BJ (cell line): ENCODE data around the gene MASP2. TPM values are rescaled to one million over a fixed set of nuclear protein-coding genes. Genes with fewer than 3 reads are reported as not detected.
"Not testable (repeated sequence)": the region's sequence is repeated elsewhere in the genome, so short reads cannot be mapped to it uniquely, and the experiment has no call there.

Source experiments
- CTCF ChIA-PET: fragments of 350-600 bp; formaldehyde crosslinking; extraction: SDS; loops from one replicate; lab custom pipeline; 2021; ENCODE audit warnings: antibody characterized with exemption, inconsistent platforms; lab: Yijun Ruan, JAX
- POLR2A ChIA-PET: fragments of 300-600 bp; sonication (Branson Sonifier 250); formaldehyde crosslinking; extraction: SDS; loops from one replicate; lab custom pipeline; 2021; ENCODE audit warnings: antibody characterized with exemption; lab: Charles Lee
- DNase-seq: peaks from one replicate; pipeline ENCODE4 v3.0.0-alpha.2; 2011; ENCODE audit warnings: low read depth
- H3K27me3 ChIP-seq: 2 replicates; pipeline ENCODE4 v1.6.0; 2011; ENCODE audit warnings: low read length; ENCODE audit not compliant: control insufficient read depth, insufficient read depth
- H3K36me3 ChIP-seq: 2 replicates; pipeline ENCODE4 v1.5.1; 2011; ENCODE audit warnings: low read length; ENCODE audit not compliant: control insufficient read depth, insufficient read depth
- H3K4me3 ChIP-seq: 2 replicates; pipeline ENCODE4 v1.5.1; 2011; ENCODE audit warnings: low read depth, mild to moderate bottlenecking, control low read depth, low read length
- polyA plus RNA-seq: library from polyadenylated mRNA; depleted of rRNA; stranded (reverse); fragments of >200 nt; gene quantifications from 2 replicates; pipeline ENCODE4 v1.2.3, GENCODE V29; 2011
- TF ChIP-seq, protein P1 (sequence below): IDR thresholded peaks from 2 replicates; pipeline ENCODE4 v1.5.1; 2011; ENCODE audit warnings: low read depth, mild to moderate bottlenecking, control low read depth, inconsistent platforms, low read length, moderate library complexity; ENCODE audit not compliant: insufficient read depth

MASP2 gene
- polyA plus RNA-seq, 1 experiment, result not detected

DNA sequence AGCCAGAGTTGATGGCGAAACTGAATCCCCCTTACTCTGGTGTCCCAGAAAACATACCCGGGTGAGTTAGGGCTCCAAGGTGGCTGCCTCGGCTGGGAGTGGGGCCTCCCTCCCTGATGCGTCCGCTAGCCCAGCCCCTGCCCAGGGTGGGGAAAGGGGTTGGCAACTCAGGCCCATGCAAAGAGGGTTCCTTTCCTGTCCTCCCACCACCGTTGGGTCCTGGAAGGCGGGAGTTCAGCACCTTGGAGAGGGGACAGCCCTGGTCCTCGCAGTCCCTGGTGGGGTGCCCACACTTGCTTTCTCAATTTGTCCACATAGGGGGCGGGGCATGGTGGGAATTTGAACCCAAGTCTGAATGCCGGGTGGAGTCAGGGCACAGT lies 6.7 kb upstream of the MASP2 start:
- TF ChIP-seq, protein P1, sequence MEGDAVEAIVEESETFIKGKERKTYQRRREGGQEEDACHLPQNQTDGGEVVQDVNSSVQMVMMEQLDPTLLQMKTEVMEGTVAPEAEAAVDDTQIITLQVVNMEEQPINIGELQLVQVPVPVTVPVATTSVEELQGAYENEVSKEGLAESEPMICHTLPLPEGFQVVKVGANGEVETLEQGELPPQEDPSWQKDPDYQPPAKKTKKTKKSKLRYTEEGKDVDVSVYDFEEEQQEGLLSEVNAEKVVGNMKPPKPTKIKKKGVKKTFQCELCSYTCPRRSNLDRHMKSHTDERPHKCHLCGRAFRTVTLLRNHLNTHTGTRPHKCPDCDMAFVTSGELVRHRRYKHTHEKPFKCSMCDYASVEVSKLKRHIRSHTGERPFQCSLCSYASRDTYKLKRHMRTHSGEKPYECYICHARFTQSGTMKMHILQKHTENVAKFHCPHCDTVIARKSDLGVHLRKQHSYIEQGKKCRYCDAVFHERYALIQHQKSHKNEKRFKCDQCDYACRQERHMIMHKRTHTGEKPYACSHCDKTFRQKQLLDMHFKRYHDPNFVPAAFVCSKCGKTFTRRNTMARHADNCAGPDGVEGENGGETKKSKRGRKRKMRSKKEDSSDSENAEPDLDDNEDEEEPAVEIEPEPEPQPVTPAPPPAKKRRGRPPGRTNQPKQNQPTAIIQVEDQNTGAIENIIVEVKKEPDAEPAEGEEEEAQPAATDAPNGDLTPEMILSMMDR, result no peak
- CTCF ChIA-PET, result interaction anchor here (2.2 kb wide), 1 partner anchor 16 kb away, joined by 6 read pairs; no protein-coding TSS in a partner anchor
- POLR2A ChIA-PET, result no interaction called here
- DNase-seq, result no peak
- no peak overlapping the region for H3K4me3 ChIP-seq
- peaks cover 17% of the 10 kb centered on the region for H3K36me3 ChIP-seq
- no peaks in the 10 kb centered on the region for H3K27me3 ChIP-seq

DNA sequence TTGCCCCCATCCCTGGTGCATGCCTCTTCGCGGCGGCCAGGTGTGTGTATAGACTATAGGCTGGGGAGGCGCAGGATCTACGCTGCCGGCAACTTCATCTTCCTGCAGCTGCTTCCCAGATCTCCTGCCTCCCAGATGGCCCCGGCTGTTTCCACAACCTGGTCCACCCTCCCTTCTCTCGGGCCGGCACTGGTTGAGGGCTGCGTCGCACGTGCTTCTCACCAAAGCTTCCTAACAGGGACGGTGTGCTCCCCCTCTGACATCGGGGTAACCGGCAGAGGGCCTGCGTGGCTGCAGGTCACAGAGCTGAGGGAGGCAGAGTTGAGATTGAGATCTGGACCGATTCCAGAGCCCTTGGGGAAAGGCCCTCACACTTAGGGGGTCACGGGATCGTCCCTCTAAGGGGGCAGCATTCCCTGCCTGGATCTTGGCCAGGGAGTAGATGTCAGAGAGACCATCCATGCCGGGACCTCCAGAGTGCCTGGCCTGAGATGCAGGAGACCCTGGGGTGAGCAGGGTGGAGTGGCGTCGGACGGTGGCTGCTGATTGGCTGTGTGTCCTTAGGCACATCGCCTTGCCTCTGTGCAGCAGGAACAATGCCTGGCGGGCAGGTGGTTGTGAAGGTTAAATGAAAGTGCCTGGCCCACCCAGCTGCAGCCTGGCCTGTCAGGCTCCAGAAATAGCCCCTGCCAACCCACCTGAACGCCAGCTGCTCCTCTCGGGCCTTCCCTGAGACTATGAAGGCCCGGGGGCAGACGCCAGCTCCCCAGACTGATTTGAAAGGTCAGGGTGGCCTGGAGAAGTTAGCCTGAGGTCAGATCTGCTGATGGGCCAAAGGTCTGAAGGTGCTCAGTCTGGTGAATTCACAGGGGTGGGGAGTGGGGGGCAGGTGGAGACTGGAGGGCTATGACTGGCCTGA lies 6.1 kb upstream of the MASP2 start:
- no peak overlapping the region for H3K4me3 ChIP-seq
- TF ChIP-seq, protein P1, result no peak
- CTCF ChIA-PET, result interaction anchor here (2.2 to 4.9 kb wide), 2 partner anchors 15 kb away, joined by 6 to 36 read pairs; no protein-coding TSS in a partner anchor
- POLR2A ChIA-PET, result no interaction called here
- H3K27me3 ChIP-seq, result no peaks in the 10 kb centered on the region
- DNase-seq, result no peak
- H3K36me3 ChIP-seq, result peaks cover 15% of the 10 kb centered on the region

DNA sequence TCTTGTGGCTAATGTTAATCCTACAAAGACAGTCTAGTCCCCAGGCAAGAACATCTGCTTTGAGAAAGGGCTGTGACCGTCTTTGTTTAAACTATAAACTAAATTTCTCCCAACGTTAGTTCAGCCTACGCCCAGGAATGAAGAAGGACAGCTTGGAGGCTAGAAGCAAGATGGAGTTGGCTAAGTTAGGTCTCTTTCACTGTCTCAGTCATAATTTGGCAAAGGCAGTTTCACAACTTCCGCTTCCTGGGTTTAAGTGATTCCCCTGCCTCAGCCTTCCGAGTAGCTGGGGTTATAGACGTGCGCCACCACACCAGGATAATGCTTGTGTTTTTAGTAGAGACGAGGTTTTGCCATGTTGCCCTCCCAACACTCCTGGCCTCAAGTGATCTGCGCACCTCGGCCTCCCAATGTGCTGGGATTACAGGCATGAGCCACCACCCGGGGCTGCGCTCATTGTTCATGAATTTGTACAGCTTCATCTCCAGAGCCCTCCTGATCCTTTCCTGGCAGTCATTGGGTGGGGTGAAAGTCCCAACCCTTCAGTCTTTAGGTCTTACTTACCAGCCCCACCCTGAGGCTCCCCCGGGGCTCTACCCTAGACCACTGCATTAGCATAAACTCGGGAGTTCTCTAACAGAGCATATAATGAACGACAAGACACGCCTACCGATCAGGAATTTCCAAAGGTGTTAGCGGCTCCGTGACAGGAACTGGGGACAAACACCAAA lies 4.9 kb upstream of the MASP2 start:
- no peak for DNase-seq
- TF ChIP-seq, protein P1, result no peak

DNA sequence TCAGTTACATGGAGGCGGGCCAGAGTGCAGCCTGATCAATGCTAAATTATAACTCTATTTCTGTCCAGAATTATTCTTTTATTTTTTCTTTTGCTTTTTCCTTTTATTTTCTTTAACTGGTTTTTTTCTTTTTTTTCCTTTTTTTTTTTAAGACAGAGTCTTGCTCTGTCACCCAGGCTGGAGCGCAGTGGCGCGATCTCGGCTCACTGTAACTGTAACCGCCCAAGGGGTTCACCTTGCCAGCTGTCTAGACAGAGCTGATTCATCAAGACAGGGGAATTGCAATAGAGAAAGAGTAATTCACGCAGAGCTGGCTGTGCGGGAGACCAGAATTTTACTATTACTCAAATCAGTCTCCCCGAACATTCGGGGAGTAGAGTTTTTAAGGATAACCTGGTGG lies 4.1 kb upstream of the MASP2 start:
- ChIA-PET POLR2A (interaction anchor here (0.6 kb wide), 1 partner anchor 578 kb away, joined by 3 read pairs; no protein-coding TSS in a partner anchor), CTCF (interaction anchor here (4.9 kb wide), 1 partner anchor 14 kb away, joined by 36 read pairs; no protein-coding TSS in a partner anchor)
- not testable (repeated sequence) for DNase-seq

More for the DNA sequence above, 4.9 kb upstream of the MASP2 start:
- POLR2A ChIA-PET, result interaction anchor here (0.6 kb wide), 1 partner anchor 579 kb away, joined by 3 read pairs; no protein-coding TSS in a partner anchor
- peaks cover 14% of the 10 kb centered on the region for H3K36me3 ChIP-seq
- H3K4me3 ChIP-seq, result no peak overlapping the region
- no peaks in the 10 kb centered on the region for H3K27me3 ChIP-seq
- CTCF ChIA-PET, result interaction anchor here (4.9 kb wide), 1 partner anchor 14 kb away, joined by 36 read pairs; no protein-coding TSS in a partner anchor

DNA sequence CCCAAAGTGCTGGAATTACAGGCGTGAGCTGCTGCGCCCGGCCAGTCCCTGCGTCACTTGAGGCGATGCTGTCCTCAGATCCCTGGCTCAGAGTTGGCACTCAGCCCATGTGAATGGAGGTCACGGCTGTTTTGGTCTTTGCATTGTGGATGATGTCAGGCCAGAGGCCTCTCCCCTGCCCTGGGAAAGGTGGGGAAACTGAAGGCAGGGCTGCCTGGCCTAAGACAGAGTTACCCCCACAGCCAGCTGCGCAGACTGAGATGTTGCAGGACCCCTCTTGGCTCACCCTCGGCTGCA lies 821 bp downstream of the MASP2 start:
- Histone ChIP-seq H3K36me3 (no peaks in the 10 kb centered on the region), H3K4me3 (no peak overlapping the region), H3K27me3 (no peaks in the 10 kb centered on the region)
- CTCF ChIA-PET, result interaction anchor here (2.8 kb wide), 1 partner anchor 9 kb away, joined by 11 read pairs; no protein-coding TSS in a partner anchor
- TF ChIP-seq, protein P1, result no peak
- POLR2A ChIA-PET, result no interaction called here
- DNase-seq, result no peak

More for the DNA sequence above, 4.1 kb upstream of the MASP2 start:
- H3K27me3 ChIP-seq, H3K36me3 ChIP-seq, H3K4me3 ChIP-seq: not testable (repeated sequence)
